HG02571 (cell line): ENCODE results near the gene PTPN22.

Experiments
- ATAC-seq: cut with Tn5 transposase; IDR thresholded peaks from one replicate; pipeline ENCODE4 v1.9.1; 2021; ENCODE audit warnings: mild to moderate bottlenecking, moderate library complexity; ENCODE audit not compliant: unreplicated experiment

Gene PTPN22

GRCh38 chr1:113887402-113888175 is 16.1 kb upstream of the PTPN22 start, which contains the start of gene BCL2L15:
TSS of gene BCL2L15 (minus strand) at chr1:113887581. CDS start at chr1:113887375, 206 bp downstream.
- no peak for ATAC-seq

- no peak for ATAC-seq
These were observed 15.2 kb upstream of the PTPN22 start for GRCh38 chr1:113886417-113887401.

GRCh38 chr1:113881661-113882060 is 10.1 kb upstream of the PTPN22 start:
- no peak for ATAC-seq

- no peak for ATAC-seq
These were observed 8.2 kb upstream of the PTPN22 start for GRCh38 chr1:113879739-113880038.

- no peak for ATAC-seq
These were observed 4.7 kb upstream of the PTPN22 start for GRCh38 chr1:113876176-113876575.

- ATAC-seq, result no peak
These were observed 4.2 kb upstream of the PTPN22 start for GRCh38 chr1:113875714-113876113.

GRCh38 chr1:113874012-113874879 is 2.7 kb upstream of the PTPN22 start:
- no peak for ATAC-seq

GRCh38 chr1:113872219-113872935 is 865 bp upstream of the PTPN22 start:
- ATAC-seq, result peak; percentile 13

- ATAC-seq, result no peak
These were observed 734 bp downstream of the PTPN22 start for GRCh38 chr1:113870778-113871177.

- ATAC-seq, result no peak
These were observed 3.0 kb downstream of the PTPN22 start for GRCh38 chr1:113868387-113869083.

GRCh38 chr1:113861641-113862040 is 9.9 kb downstream of the PTPN22 start:
- no peak for ATAC-seq

GRCh38 chr1:113860891-113861290 is 10.6 kb downstream of the PTPN22 start:
- no peak for ATAC-seq

GRCh38 chr1:113859478-113860175 is 11.9 kb downstream of the PTPN22 start:
- peak; percentile 91 for ATAC-seq

GRCh38 chr1:113858982-113859381 is 12.5 kb downstream of the PTPN22 start:
- no peak for ATAC-seq

GRCh38 chr1:113858418-113858817 is 13.1 kb downstream of the PTPN22 start:
- ATAC-seq, result no peak

GRCh38 chr1:113857776-113858175 is 13.7 kb downstream of the PTPN22 start:
- no peak for ATAC-seq

GRCh38 chr1:113856401-113856790 is 15.1 kb downstream of the PTPN22 start:
- no peak for ATAC-seq

- ATAC-seq, result no peak
These were observed 15.7 kb downstream of the PTPN22 start for GRCh38 chr1:113855630-113856400.
